GM19239 (cell line): ENCODE measurements around the gene PTER.

ENCODE experiments used
- DNase-seq: peaks from one replicate; pipeline ENCODE4 v3.0.0; 2011; ENCODE audit warnings: low spot score; ENCODE audit not compliant: insufficient read length
- FAIRE-seq: peaks from 2 replicates; lab custom pipeline; 2011; peaks lifted over from hg19 to GRCh38; lab: Jason Lieb, UNC

PTER gene

DNA sequence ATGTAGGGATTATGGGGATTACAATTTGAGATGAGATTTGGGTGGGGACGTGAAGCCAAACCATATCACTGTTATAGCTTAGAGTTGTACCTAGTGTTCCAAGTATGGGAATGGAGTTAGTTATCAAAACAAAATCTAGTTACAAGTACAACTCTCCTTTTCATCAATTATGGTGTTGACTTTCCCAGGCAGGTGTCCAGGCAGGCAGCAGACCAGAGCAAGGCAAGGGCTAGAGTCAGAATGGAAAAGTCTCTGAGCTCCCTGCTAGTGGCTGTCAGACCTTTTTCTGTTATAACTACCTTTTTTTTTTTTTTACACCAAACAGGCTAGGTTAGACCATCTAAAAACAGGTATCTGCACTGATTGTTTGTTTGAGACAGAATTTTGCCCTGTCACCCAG, 29.2 kb downstream of the PTER start:
- FAIRE-seq (no peak), DNase-seq (no peak)

DNA sequence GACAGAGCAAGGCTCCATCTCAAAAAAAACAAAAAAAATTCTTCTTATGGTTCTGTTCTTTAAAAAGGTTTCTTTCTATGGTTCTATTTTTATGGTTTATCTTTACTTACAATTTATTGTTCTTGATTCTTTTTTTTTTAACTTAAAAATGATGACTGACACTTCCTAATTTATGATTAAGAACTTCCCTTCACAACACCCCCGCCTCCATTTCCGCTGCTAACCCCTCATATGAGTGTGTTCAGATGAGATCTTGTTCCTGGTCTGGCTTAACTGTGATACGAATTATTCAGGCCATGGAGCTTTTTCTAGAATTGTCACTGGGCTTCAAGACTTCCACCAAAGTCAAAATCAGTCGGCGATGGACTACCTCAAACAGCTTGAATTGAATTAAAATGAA, 33.9 kb downstream of the PTER start:
- FAIRE-seq (no peak), DNase-seq (no peak)

DNA sequence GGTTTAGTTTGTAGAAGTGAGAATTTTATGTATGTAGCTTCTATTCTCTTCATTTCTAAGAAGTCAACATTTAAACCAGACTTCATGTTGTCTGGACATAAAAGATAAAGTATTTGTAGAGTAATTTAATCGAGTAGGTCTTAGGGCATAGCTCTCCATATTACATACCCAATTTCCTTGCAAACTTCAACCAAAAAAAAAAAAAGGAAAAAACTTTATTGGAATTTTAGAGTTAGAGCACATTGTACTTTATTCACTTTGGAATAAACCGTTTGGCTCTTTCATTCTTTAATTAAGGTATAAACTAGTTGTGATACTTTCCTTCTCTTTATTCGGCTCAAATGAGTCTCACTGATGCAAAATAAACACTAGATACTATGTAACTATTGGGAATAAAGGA, 36.0 kb downstream of the PTER start:
- DNase-seq, result no peak
- no peak for FAIRE-seq

DNA sequence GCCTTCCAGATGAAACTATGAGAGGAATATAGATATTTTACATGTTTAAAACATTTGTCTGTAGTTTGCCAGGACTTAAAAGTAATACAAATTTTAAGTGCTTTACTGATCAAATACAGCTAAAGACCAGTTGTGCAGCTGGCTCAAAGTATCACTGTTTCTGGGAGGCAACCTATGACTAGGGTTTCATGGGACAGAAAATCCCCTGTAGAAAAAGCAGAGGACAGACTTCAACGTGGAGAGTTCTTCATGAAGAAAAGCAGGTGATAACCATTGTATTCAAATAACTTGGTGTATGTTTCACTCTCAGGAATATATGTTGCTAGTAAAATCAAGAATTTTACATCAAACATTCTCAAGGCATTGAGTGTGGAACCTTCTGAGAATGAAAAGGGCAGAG, 40.9 kb downstream of the PTER start:
- DNase-seq, result no peak
- FAIRE-seq, result no peak

DNA sequence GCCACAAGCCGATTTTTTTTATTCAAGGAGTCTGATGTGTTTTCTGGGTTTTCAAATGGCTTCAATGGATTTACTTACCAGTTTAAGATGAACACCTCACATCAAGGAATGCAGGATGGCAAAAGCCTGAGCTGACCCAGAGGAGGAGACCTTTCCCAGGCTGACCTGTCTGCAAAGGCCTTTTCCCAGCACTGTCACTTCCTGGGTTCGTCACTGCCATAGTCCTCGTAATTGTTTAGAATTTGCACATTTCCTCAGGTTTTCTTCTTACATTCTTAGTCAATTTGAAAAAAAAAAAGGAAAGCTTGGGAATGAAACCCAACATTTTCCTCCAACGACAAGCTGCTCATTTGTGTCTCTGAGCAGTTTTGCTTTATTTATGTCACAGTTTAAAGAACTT, 42.0 kb downstream of the PTER start:
- DNase-seq (no peak), FAIRE-seq (no peak)

DNA sequence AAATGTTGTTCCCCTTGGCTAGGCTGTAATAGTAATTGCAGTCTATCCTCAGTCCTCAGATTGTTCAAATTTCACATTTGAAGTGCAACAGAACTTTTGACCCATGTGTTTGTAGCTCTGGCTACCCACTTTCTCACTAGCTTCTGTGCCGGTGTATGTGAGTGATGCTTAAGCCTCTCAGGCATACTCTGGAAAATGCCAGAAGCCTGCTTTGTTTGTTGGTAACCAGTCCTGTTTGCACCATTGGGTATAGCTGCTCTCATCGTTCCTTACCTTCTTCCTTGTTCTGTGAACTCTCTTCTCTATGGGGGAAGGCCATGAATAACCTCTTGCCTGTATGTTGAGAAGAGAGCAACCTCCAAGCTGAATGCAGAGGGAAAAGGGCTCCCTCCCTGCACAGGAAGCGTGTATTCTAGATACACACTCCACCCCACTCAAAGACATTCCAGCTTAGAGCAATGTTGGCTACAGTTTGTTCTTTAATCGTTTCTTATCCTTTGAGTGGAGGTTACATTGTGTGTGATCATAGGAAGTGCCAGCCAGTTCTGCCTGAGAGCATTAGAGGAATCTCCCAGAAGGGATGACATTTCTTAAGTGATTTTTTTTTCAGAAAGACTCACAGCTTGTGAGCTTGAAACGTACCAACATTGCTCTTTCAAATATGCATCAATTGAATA, 44.4 kb downstream of the PTER start:
- DNase-seq (no peak), FAIRE-seq (no peak)

DNA sequence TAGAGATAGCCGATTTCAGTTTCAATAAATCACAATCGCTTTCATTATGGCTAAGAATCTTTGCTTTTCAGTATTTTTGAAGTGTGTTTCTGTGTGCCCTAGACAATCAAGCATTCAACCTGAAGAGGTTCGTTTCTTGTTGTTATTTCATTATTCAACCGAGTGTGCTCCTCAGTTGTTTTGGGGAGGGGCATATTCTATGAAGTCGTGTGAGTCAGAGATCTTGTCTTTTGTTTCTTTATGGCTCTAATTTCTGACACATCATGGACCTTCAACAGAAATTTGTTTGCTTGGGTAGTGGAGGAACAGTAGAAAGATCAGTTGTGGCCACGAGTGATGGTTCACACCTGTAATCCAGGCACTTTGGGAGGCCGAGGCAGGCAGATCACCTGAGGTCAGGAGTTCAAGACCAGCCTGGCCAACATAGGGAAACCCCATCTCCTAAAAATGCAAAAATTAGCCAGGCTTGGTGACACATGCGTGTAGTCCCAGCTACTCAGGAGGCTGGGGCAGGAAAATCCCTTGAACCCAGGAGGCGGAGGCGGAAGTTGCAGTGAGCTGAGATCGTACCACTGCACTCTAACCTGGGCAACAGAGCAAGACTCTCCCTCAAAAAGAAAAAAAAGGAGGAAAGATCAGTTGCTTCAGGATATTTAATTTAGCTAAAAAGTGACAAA, 46.6 kb downstream of the PTER start:
- DNase-seq (no peak), FAIRE-seq (peak; percentile 58)

DNA sequence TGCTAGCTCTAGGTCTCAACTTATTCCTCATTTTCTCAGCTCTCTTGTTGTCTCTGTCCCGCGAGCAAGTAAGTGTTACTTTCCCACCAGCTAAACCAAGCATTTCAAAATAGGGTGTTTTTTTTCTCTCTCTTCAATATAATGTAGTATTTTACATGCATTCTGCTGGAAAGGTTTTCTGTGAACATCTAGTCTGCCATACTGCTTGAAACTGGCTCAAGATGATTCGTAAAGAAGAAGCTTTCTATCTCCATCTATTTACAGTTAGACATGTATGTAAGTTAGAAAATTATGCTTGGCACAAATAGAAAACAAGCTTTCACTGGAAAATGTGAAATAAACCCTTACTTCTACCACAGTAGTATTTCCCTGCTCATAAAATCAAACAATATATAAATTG, 53.7 kb downstream of the PTER start:
- FAIRE-seq, result no peak
- DNase-seq, result no peak

DNA sequence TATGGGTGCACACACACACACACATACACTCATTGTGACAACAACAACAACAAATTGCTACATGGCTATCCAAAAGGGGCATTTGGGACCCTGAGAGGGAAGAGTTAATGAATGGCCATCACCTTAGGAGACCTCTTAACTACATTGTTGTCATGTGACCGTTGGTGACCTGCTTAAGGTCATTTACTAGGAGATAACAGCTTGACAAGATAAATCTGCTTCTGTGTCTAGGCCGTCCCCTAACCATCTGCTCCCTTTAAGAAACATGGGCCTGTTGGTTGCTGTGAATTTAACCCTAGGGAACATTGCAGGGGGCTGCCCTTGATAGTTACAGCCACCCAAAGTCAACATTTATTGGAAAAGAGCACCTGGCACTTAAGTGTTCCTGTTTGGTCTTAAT, 55.1 kb downstream of the PTER start:
- FAIRE-seq, result no peak
- no peak for DNase-seq

DNA sequence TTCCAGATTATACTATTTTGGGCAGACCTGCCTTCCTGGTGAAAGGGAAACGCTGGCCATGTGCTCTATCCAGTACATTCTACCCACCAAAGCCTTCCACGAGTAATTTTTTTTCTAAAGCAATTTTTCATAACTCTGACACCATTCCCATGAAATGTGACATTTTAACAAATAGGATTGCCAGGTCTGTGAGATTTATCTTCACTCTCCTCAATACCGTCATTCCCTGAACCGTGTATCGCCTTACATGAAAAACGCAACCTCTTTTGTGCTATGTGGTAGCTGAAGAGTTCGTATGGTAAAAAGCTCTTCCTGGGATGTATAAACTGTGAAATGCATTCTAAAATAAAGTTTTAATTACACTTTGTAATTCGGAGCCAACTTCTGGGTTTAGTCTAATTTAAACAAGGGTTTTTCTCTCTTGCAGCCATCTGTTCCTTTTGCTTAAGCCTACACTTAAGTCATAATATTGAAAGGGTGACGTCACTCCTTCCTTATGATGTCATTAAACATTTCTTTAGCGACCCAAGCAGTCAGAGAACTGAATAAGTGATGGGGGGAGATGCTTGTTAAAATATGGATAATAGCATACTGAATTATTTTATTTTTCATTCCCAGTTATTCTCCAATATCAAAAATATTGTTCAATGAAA, 57.2 kb downstream of the PTER start:
- DNase-seq, result no peak
- FAIRE-seq, result no peak

DNA sequence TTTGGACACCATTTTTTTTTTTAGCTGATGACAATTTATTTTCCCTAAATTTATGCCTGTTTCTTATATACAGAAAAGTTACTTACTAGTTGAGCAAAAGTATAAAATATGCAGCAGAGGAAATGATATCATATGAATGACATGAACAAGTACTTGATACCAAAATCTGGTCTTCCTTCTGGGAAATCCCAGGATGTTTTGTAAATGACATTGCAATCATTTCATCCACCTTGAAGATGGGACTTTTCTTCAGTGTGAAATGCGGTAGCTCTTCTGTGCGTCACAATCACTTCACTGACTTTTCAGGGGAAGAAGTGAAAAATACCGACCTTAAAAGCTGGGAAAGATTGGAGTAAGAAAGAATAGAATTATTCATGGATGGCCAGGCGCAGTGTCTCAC, 61.1 kb downstream of the PTER start:
- no peak for FAIRE-seq

DNA sequence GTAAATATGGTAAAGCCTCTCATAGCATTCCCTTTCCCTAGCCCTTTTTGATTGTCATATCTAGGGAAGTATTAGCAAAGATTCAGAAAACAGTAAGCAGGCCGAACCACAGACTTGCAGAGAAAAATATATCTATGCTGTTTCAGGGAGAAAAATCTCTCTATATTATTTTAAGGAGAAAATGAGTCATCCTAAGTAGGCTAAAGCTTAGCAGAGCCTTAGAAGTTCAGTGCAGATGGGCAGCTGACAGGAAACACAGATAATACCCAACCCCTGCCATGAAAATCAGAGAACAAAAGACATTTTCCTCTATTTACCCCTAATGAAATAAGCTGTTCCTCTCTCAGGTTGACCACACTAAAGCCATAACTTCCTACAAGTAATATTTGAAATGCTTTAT, 68.4 kb downstream of the PTER start:
- no peak for FAIRE-seq
- DNase-seq, result no peak

More for the DNA sequence above, 61.1 kb downstream of the PTER start:
- DNase-seq, result no peak

DNA sequence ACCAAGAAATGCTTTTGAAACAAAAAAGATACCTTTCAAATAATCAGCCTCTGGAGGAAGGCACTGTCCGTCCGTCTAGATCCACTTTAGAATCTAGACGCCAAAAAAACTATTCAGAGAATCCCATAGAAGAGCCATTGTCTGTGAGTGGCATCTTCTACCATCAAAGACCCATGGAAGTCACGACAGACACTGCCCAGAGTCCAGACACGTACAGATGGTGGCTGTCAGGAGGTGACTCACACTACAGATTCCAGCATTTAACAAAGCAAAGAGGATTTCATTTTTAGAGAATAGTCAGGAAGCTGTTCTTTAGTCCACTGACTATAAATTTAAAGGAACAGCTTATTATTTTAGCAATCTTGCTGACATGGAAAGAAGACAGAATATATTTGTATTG, 73.2 kb downstream of the PTER start:
- no peak for FAIRE-seq
- no peak for DNase-seq

DNA sequence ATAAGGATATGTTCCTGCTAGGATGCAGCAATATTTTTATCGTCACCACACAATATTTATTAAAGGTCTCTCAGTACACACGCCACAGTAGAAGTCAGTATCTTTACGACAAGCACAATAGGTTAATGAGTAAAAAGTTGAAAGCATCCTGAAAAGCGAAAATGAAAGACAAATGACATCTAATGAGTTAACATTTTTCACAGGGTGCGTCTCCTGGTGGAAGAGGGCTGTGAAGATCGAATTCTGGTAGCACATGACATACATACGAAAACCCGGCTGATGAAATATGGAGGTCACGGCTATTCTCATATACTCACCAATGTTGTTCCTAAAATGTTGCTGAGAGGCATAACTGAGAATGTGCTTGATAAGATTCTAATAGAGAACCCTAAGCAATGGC, 74.0 kb downstream of the PTER start:
- FAIRE-seq (peak; percentile 65), DNase-seq (no peak)

DNA sequence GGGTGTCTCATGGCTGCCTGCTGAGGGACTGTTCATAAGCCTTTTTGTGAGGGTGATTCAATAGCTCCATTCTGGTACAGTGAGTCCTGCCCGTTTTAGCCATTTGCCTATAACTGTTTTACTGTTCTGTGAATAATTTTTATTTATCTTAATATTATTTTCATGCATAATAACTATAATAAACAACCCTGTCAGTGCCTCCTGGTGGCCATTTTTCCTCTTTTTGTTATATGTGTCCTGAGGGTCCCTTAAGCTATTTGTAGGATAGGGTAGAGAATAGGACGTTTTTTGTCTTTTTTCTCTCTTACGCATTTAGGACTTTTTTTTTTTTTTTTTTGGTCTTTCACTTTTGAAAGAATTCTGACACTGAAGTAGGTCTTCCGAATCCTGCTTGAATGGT, 82.0 kb downstream of the PTER start:
- FAIRE-seq, result no peak
- no peak for DNase-seq

DNA sequence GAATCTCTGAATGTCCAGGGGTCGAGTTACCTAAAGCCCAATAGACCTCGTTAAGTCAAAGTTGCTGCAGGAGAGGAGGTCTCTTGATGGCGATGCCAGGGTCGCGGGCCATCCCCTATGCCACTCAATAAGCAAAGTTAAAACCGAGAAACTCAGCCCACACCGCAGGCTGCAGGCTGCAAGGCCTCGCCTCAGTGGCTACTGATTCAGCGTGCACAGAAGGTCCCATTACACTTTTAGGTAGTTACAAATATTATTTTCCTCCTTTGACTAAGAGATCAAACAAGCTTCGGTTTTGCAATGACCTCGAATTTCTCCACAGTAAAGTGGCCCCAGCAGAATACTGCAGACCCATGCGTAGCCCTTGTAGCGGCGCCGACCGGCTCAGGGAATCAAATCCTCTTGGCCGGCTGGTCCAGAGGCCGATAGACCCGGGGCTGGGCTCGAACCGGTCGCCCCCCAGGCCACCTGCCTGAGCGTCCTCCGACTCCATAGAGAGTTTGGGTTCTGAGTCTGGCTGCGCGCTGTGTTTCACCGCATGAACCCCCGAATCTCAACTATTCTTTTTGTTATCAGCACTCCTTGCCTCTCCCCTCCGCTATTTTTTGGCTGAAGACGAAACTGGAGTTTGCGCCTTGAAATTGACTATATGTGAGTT, 82.6 kb downstream of the PTER start:
- no peak for FAIRE-seq

DNA sequence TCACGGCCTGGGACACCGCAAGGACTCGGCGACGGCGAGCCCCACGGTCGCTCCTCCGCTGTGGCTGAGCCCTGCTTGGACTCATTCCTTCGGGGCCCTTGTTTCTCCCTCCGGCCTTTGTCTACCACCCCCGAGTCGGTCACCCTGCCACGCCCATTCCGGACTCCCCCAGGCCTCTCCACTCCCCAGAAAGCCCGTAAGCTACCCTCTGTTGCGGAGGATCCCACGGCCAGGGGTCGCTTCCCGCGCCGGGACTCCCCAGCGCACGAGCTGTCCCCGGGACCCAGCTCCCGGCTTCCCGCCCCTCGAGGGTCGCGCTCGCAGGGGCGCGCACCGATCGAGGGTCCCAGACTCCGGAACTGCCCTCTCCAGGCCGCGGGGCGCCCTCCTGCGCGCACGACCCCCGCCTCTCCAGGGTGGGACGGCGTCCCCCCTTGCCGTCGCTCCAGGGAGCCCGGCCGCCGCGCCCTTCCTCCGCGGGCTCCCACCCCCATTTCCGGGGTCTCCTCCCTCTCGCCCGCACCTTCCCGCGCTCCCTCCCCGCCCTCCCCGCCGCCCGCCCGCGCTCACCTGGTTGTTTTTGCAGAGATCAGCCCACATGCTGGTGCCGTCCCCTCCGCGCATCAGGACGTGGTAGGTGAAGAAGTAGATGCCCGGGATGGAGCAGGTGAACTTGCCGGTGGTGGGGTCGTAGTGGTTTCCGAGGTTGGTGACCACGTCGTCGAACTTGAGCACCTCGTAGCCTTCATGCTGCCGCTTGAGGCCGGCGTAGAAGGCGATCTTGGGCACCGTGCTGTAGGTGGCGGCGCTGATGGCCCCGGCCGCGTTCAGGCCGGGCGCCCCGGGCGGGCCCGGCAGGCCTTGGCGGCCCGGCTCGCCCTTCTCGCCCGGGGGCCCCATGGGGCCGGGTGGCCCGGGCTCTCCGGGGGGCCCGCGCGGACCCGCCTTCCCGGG, 83.4 kb downstream of the PTER start:
- DNase-seq (peak; percentile 25), FAIRE-seq (no peak)

More for the DNA sequence above, 82.6 kb downstream of the PTER start:
- DNase-seq, result peak; percentile 32

DNA sequence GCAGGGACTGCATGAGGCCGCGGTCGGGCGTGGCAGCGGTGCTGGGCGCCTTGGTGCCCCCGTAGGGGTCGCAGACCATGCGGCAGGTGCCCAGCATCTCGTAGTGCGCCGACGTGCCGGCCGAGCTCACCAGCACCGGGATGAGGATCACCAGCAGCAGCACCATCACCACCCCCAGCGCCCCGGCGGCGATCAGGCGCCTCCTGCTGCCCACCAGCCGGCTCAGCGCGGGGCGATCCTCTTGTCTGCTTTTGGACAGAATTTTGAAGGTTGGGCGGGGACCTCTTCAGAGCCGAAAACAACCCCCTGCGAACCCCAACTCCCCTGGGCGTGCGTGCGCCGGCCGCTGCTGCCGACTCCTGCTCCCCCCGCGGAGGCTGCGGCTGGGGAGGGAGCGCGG, 84.1 kb downstream of the PTER start:
- peak; percentile 59 for DNase-seq
- FAIRE-seq, result no peak

DNA sequence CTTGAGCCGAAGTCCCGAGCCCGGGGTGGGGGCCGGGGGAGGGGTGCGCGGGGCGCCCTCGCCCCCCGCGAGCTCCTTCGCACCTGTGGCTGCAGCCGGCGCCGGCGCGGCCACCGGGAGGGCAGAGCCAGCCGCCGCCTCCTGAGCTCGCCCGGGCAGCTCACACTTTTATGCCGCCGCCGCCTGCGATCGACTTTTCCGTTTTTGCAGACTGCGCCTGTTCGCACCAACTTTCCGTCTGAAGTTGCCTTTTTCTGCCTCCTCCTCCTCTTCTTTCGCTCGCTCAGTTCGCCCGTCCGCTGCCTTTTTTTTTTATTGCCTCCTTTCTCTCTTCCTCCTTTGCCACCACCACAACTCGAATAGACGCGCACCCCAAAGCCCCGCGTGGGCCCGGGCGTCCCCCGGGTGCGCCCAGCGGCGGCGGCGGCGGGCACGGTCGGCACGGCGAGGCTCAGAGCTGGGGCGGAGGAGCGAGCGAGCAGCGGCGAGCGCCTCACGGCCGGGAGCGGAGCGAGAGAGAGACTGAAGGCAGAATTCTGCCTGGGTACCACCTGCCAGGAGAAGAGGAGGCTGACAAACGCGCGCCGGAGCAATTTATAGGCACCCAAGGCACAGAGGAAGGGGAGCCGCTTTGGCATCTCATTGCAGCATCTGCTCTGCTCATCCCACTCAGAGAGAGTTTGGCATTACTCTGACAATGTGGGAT, 84.7 kb downstream of the PTER start, which contains the start of gene C1QL3:
C1QL3 (minus strand) TSS at position 569 of the 706 bp plus-strand sequence. CDS start 814 bp downstream, outside the sequence.
- DNase-seq, result peak; percentile 25
- FAIRE-seq, result no peak
